DMS 273 (cell line): ENCODE results near the gene IGSF9.

Experiments
- DNase-seq: peaks from one replicate; lab custom pipeline; 2025; ENCODE audit not compliant: unreplicated experiment; lab: John Stamatoyannopoulos, UW

The IGSF9 gene

GRCh38 chr1:159947942-159948341 is 2.5 kb upstream of the IGSF9 start:
- DNase-seq: no peak

- DNase-seq: no peak
These were observed 1.1 kb upstream of the IGSF9 start for GRCh38 chr1:159946242-159947187.

GRCh38 chr1:159944623-159945455 is 574 bp downstream of the IGSF9 start:
- DNase-seq: peak; percentile 53

GRCh38 chr1:159943908-159944622 is 1.3 kb downstream of the IGSF9 start:
- DNase-seq: peak; percentile 66

- no peak for DNase-seq
These were observed 2.2 kb downstream of the IGSF9 start for GRCh38 chr1:159943278-159943640.

GRCh38 chr1:159942632-159943277 is 2.7 kb downstream of the IGSF9 start:
- DNase-seq: no peak

- DNase-seq: no peak
These were observed 3.5 kb downstream of the IGSF9 start for GRCh38 chr1:159941591-159942560.

- no peak for DNase-seq
These were observed 4.3 kb downstream of the IGSF9 start for GRCh38 chr1:159941141-159941540.

- DNase-seq: no peak
These were observed 5.3 kb downstream of the IGSF9 start for GRCh38 chr1:159940006-159940620.

GRCh38 chr1:159939678-159940002 is 5.8 kb downstream of the IGSF9 start:
- DNase-seq: no peak

GRCh38 chr1:159938905-159939677 is 6.3 kb downstream of the IGSF9 start:
- DNase-seq: no peak

GRCh38 chr1:159938211-159938852 is 7.1 kb downstream of the IGSF9 start:
- DNase-seq: no peak

GRCh38 chr1:159937054-159937750 is 8.2 kb downstream of the IGSF9 start:
- no peak for DNase-seq

GRCh38 chr1:159936273-159936904 is 9.0 kb downstream of the IGSF9 start:
- DNase-seq: peak; percentile 86

GRCh38 chr1:159935719-159936272 is 9.6 kb downstream of the IGSF9 start:
- no peak for DNase-seq

- DNase-seq: no peak
These were observed 10.1 kb downstream of the IGSF9 start for GRCh38 chr1:159935305-159935704.
